WTC11 (cell line): Measurements from ENCODE around the gene SECISBP2. TPM values are rescaled to one million over a fixed set of nuclear protein-coding genes. Genes with fewer than 3 reads are reported as not detected.

ENCODE experiments used
- ARID4B ChIP-seq: sonication (generic); formaldehyde crosslinking; IDR thresholded peaks from 2 replicates; pipeline ENCODE4 v1.8.0; 2023; ENCODE audit warnings: missing genetic modification reagents, mild to moderate bottlenecking, borderline replicate concordance
- ATF1 ChIP-seq: sonication (generic); formaldehyde crosslinking; IDR thresholded peaks from 2 replicates; pipeline ENCODE4 v1.8.1; 2023; ENCODE audit warnings: mild to moderate bottlenecking, moderate library complexity, missing genetic modification reagents
- ATF2 ChIP-seq: sonication (generic); formaldehyde crosslinking; IDR thresholded peaks from 2 replicates; pipeline ENCODE4 v1.8.1; 2022; ENCODE audit warnings: low read depth, missing genetic modification reagents, borderline replicate concordance
- CBFB ChIP-seq: sonication (generic); formaldehyde crosslinking; IDR thresholded peaks from 2 replicates; pipeline ENCODE4 v1.8.1; 2022; ENCODE audit warnings: mild to moderate bottlenecking, low read depth, missing genetic modification reagents
- EMX1 ChIP-seq: fragments of 250-450 bp; sonication (Bioruptor Pico); IDR thresholded peaks from 2 replicates; pipeline ENCODE4 v1.8.0; 2021; ENCODE audit warnings: mild to moderate bottlenecking
- ESRRA ChIP-seq: sonication (generic); formaldehyde crosslinking; IDR thresholded peaks from 2 replicates; pipeline ENCODE4 v1.8.1; 2022; ENCODE audit warnings: mild to moderate bottlenecking, missing genetic modification reagents, borderline replicate concordance
- GTF2I ChIP-seq: fragments of 250-450 bp; sonication (Bioruptor Pico); conservative IDR thresholded peaks from 2 replicates; pipeline ENCODE4 v1.4.0; 2021; ENCODE audit warnings: mild to moderate bottlenecking
- NFATC4 ChIP-seq: fragments of 250-450 bp; sonication (Bioruptor Pico); IDR thresholded peaks from 2 replicates; pipeline ENCODE4 v1.9.0; 2021; ENCODE audit warnings: mild to moderate bottlenecking
- NFYB ChIP-seq: sonication (generic); formaldehyde crosslinking; conservative IDR thresholded peaks from 2 replicates; pipeline ENCODE4 v1.8.0; 2022; ENCODE audit warnings: low read depth, missing genetic modification reagents
- ZBTB21 ChIP-seq: sonication (generic); formaldehyde crosslinking; IDR thresholded peaks from 2 replicates; pipeline ENCODE4 v1.8.1; 2023; ENCODE audit warnings: mild to moderate bottlenecking, missing genetic modification reagents, borderline replicate concordance
- ZMAT4 ChIP-seq: fragments of 250-450 bp; sonication (Bioruptor Pico); IDR thresholded peaks from 2 replicates; pipeline ENCODE4 v1.9.0; 2021; ENCODE audit warnings: mild to moderate bottlenecking
- ZNF281 ChIP-seq: sonication (generic); formaldehyde crosslinking; IDR thresholded peaks from 2 replicates; pipeline ENCODE4 v1.8.0; 2023; ENCODE audit warnings: mild to moderate bottlenecking, missing genetic modification reagents
- ZNF425 ChIP-seq: fragments of 250-450 bp; sonication (Bioruptor Pico); conservative IDR thresholded peaks from 2 replicates; pipeline ENCODE4 v1.9.0; 2021; ENCODE audit warnings: mild to moderate bottlenecking
- ZSCAN18 ChIP-seq: fragments of 250-450 bp; sonication (Bioruptor Pico); IDR thresholded peaks from 2 replicates; pipeline ENCODE4 v2.1.2; 2022; ENCODE audit warnings: mild to moderate bottlenecking, moderate library complexity
- total RNA-seq: library from RNA; stranded (reverse); gene quantifications from 3 replicates; pipeline ENCODE4 v1.2.3, GENCODE V29; 2021

The SECISBP2 gene
- total RNA-seq, 1 experiment from 2014 or later = 66.2 TPM

GRCh38 chr9:89318123-89319014 is at the start of gene SECISBP2 (continued):
- TF ChIP-seq CBFB (CRISPR knock-in tag) (peak; percentile 97), NFATC4 (CRISPR knock-in tag) (peak; percentile 84; the same call in 1 of the 2 replicates), EMX1 (CRISPR knock-in tag) (peak; percentile 85; the same call in 1 of the 2 replicates), GTF2I (CRISPR knock-in tag) (no peak), ZSCAN18 (CRISPR knock-in tag) (no peak), ESRRA (no peak; the same call in none of the 2 replicates), ATF2 (CRISPR knock-in tag) (no peak), ARID4B (CRISPR knock-in tag) (peak; percentile 70; the same call in 1 of the 2 replicates), ZBTB21 (CRISPR knock-in tag) (peak; percentile 55), ZNF425 (CRISPR knock-in tag) (peak; percentile 84), ZNF281 (CRISPR knock-in tag) (peak; percentile 63; the same call in 1 of the 2 replicates), ATF1 (CRISPR knock-in tag) (peak; percentile 96), NFYB (CRISPR knock-in tag) (no peak; the same call in 1 of the 2 replicates), ZMAT4 (CRISPR knock-in tag) (no peak)
